Measurements from ENCODE around the gene NUP214. TPM values are rescaled to one million over a fixed set of nuclear protein-coding genes. Genes with fewer than 3 reads are reported as not detected.

Gene NUP214
- total and polyA plus RNA-seq, 12 donors, result 22.6 to 76.6 (median 36.8) TPM

DNA sequence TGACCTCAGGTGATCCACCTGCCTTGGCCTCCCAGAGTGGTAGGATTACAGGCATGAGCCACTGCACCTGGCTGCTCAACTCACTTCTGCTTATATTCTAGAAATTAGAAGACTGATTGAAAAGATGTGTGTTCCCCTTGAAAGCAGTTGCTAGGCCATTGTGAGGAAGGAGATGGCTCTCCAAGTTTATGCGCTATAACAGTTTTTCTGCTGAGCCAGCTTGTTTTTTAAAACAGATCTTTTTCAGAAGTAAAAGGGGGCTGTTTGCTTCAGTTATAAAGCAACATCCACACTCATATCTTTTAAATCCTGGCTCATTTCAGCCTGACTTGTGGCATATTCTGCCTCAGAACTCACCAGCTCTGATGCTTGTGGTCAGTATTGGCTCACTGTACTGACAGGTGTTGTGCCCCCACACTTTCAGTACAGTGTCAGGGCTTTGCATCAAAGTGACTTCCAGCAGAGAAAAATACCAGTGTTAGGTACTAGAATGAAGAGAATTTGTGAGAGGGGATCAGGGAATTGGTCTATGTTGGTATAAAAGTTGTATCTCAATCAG, 49.4 kb downstream of the NUP214 start:
- WGBS, 4 donors, result 100% methylated on average over 1 of the region's 1 CpG
- no peak overlapping the region for H3K27ac ChIP-seq
- no peaks in the 10 kb centered on the region for H3K27me3 ChIP-seq
- no peaks in the 10 kb centered on the region for H3K9me3 ChIP-seq (replicated peaks in 1 of 3)
- H3K4me3 ChIP-seq, result no peak overlapping the region
- peaks cover 0 to 68% of the 10 kb centered on the region in 2 donors for H3K36me3 ChIP-seq (replicated peaks in 1 of 2)
- DNase-seq, result no peak
- no peaks in the 10 kb centered on the region for H3K4me1 ChIP-seq (replicated peaks in 1 of 2)
- no peak for TF ChIP-seq POLR2A (IDR thresholded peaks at IDR 0.05)
- TF ChIP-seq, protein P1, sequence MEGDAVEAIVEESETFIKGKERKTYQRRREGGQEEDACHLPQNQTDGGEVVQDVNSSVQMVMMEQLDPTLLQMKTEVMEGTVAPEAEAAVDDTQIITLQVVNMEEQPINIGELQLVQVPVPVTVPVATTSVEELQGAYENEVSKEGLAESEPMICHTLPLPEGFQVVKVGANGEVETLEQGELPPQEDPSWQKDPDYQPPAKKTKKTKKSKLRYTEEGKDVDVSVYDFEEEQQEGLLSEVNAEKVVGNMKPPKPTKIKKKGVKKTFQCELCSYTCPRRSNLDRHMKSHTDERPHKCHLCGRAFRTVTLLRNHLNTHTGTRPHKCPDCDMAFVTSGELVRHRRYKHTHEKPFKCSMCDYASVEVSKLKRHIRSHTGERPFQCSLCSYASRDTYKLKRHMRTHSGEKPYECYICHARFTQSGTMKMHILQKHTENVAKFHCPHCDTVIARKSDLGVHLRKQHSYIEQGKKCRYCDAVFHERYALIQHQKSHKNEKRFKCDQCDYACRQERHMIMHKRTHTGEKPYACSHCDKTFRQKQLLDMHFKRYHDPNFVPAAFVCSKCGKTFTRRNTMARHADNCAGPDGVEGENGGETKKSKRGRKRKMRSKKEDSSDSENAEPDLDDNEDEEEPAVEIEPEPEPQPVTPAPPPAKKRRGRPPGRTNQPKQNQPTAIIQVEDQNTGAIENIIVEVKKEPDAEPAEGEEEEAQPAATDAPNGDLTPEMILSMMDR (IDR thresholded peaks at IDR 0.05), result no peak
- intact Hi-C loops (cut with DNase I), result loop anchor here in 1 of 2 donors (5.0 kb wide), 1 partner anchor 163 kb away; no protein-coding TSS in a partner anchor

DNA sequence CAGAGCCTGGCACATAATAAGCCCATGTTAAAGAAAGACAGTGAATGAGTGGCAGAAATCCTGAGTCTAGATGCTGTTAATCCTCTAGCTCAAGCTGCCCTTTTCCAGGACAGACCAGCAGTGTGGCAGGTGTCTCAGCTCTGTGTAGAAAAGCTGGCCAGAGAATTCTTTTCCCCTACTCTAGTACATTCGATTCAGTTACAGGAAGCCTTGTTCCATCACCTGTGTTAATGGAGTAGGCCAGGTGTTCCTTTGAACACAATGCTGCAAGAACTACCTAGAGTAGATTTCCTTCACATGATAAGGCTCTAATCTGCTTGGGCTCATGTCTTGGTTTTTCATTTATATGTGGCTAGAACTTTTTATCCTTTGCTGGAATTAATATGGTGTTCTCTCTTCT, 52.5 kb downstream of the NUP214 start:
- Histone ChIP-seq H3K27me3 (no peaks in the 10 kb centered on the region), H3K4me1 (replicated peaks in 1 of 2) (no peaks in the 10 kb centered on the region), H3K4me3 (no peak overlapping the region), H3K27ac (no peak overlapping the region), H3K9me3 (replicated peaks in 1 of 3) (no peaks in the 10 kb centered on the region), H3K36me3 (replicated peaks in 1 of 2) (peaks cover 0 to 67% of the 10 kb centered on the region in 2 donors)
- TF ChIP-seq, protein P1 (IDR thresholded peaks at IDR 0.05), result no peak
- TF ChIP-seq POLR2A (IDR thresholded peaks at IDR 0.05), result no peak
- intact Hi-C loops (cut with DNase I), result loop anchor here (2.0 to 5.0 kb wide), 2 partner anchors 159 kb away; no protein-coding TSS in a partner anchor
- no peak for DNase-seq
- 89 to 97% (median 93%) methylated on average over 1 of the region's 1 CpG for WGBS, 4 donors

DNA sequence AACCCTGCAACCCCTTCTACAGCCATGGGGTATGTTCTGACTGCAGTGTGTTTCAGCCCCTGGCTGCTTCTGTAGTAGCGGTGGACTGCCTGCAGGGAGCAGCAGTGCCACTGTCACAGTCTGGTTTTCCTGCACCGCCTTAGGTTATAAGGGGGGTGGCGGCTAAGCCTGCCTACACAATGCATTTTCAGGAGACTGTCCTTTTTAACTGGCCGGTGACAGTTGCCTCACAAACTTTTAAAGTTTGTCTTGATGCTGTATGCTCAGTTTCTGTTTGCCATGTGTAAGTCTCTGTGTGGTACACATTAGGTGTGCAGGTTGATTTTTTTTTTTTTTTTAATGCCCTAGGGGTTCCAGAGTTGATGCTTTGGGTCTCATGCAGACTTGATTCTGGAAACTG, 53.0 kb downstream of the NUP214 start:
- peak; percentile 55 to 82 (median 65) for DNase-seq
- intact Hi-C loops (cut with DNase I), result loop anchor here (2.0 to 5.0 kb wide), 2 partner anchors 158 to 159 kb away; no protein-coding TSS in a partner anchor

DNA sequence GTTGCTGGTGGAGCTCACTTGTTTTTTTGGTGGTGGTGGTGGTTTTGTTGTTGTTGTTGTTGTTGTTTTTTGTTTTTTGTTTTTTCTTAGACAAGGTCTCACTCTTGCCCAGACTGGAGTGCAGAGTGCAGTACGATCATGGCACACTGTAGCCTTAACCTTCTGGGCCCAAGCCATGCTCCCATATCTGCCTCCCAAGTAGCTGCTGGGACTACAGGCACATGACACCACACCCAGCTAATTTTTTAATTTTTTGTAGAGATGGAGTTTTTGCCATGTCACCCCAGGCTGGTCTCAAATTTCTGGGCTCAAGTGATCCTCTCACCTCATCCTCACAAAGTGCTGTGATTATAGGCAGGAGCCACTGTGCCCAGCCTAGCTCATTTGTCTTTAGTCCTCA, 53.5 kb downstream of the NUP214 start:
- no peak overlapping the region for H3K27ac ChIP-seq
- no peak for DNase-seq
- WGBS, 4 donors, result 90 to 100% (median 96%) methylated on average over 1 of the region's 1 CpG
- no peaks in the 10 kb centered on the region for H3K9me3 ChIP-seq (replicated peaks in 1 of 3)
- H3K27me3 ChIP-seq, result no peaks in the 10 kb centered on the region
- H3K4me3 ChIP-seq, result no peak overlapping the region
- no peaks in the 10 kb centered on the region for H3K4me1 ChIP-seq (replicated peaks in 1 of 2)
- intact Hi-C loops (cut with DNase I), result loop anchor here (2.0 to 5.0 kb wide), 2 partner anchors 158 kb away; no protein-coding TSS in a partner anchor
- H3K36me3 ChIP-seq (replicated peaks in 1 of 2), result peaks cover 0 to 62% of the 10 kb centered on the region in 2 donors
- TF ChIP-seq, protein P1 (IDR thresholded peaks at IDR 0.05), result no peak
- no peak for TF ChIP-seq POLR2A (IDR thresholded peaks at IDR 0.05)

More for the DNA sequence above, 53.0 kb downstream of the NUP214 start:
- TF ChIP-seq, protein P1 (IDR thresholded peaks at IDR 0.05), result peak; percentile 78 to 93 (median 89)
- TF ChIP-seq POLR2A (IDR thresholded peaks at IDR 0.05), result no peak
- no peak overlapping the region for H3K27ac ChIP-seq
- WGBS, 4 donors, result 14 to 29% (median 25%) methylated on average over 4 of the region's 4 CpGs
- no peak overlapping the region for H3K4me3 ChIP-seq
- no peaks in the 10 kb centered on the region for H3K4me1 ChIP-seq (replicated peaks in 1 of 2)
- no peaks in the 10 kb centered on the region for H3K9me3 ChIP-seq (replicated peaks in 1 of 3)
- H3K27me3 ChIP-seq, result no peaks in the 10 kb centered on the region
- peaks cover 0 to 67% of the 10 kb centered on the region in 2 donors for H3K36me3 ChIP-seq (replicated peaks in 1 of 2)

Measured in adrenal gland (tissue), 12 donors.